IMR-90 (cell line): ENCODE measurements around the gene MECP2. TPM values are rescaled to one million over a fixed set of nuclear protein-coding genes. Genes with fewer than 3 reads are reported as not detected.

Source experiments
- ATAC-seq: fragments of 200-7000 bp; cut with Tn5 transposase; 2 replicates; pipeline ENCODE4 v1.9.1; 2020; ENCODE audit warnings: low read depth, mild to moderate bottlenecking, moderate library complexity
- BruUV-seq: library from RNA; stranded (reverse); fragments of 400-500 nt; replicated peaks from 2 replicates; lab custom pipeline; 2021; lab: Mats Ljungman, UMichigan
- CTCF ChIA-PET: fragments of 300-600 bp; formaldehyde crosslinking; extraction: SDS; loops from one replicate; lab custom pipeline; 2021; ENCODE audit warnings: antibody characterized with exemption; lab: Yijun Ruan, JAX
- POLR2A ChIA-PET: fragments of 300-600 bp; sonication (Branson Sonifier 250); formaldehyde crosslinking; loops from one replicate; lab custom pipeline; 2022; ENCODE audit warnings: antibody characterized with exemption; ENCODE audit not compliant: unreplicated experiment; lab: Charles Lee
- DNase-seq: peaks from one replicate; pipeline ENCODE4 v3.0.0; 2013
- H2AFZ ChIP-seq: replicated peaks from 2 replicates; pipeline ENCODE3; 2013; ENCODE audit warnings: low read length, mild to moderate bottlenecking; ENCODE audit not compliant: poor library complexity
- H2AK5ac ChIP-seq: 2 replicates; pipeline ENCODE4 v1.6.1; 2013; ENCODE audit warnings: low read depth, low read length, inconsistent platforms
- H2AK9ac ChIP-seq: replicated peaks from 2 replicates; pipeline ENCODE3; 2013; ENCODE audit warnings: mild to moderate bottlenecking, low read depth, low read length, moderate library complexity; ENCODE audit not compliant: poor library complexity
- H2BK120ac ChIP-seq: 2 replicates; pipeline ENCODE4 v1.6.1; 2013; ENCODE audit warnings: low read depth, low read length, inconsistent platforms
- H2BK15ac ChIP-seq: 3 replicates; pipeline ENCODE4 v1.6.1; 2013; ENCODE audit warnings: low read depth, low read length, inconsistent platforms
- H2BK20ac ChIP-seq: 2 replicates; pipeline ENCODE4 v1.6.1; 2013; ENCODE audit warnings: low read depth, mild to moderate bottlenecking, inconsistent platforms, low read length, moderate library complexity
- H2BK5ac ChIP-seq: 2 replicates; pipeline ENCODE4 v1.6.1; 2013; ENCODE audit warnings: mild to moderate bottlenecking, low read depth, low read length, inconsistent platforms; ENCODE audit not compliant: poor library complexity, severe bottlenecking
- H3K14ac ChIP-seq: replicated peaks from 2 replicates; pipeline ENCODE4 v1.6.1; 2013; ENCODE audit warnings: low read depth, low read length, inconsistent platforms
- H3K18ac ChIP-seq: 2 replicates; pipeline ENCODE4 v1.6.1; 2013; ENCODE audit warnings: low read depth, low read length, control low read depth
- H3K23ac ChIP-seq: 2 replicates; pipeline ENCODE4 v1.6.1; 2013; ENCODE audit warnings: low read depth, low read length, inconsistent platforms
- H3K27ac ChIP-seq: 2 replicates; pipeline ENCODE4 v1.5.1; 2013; ENCODE audit warnings: mild to moderate bottlenecking, control low read depth, low read length; ENCODE audit not compliant: insufficient read depth
- H3K27me3 ChIP-seq: 2 replicates; pipeline ENCODE4 v1.6.1; 2013; ENCODE audit warnings: low read length; ENCODE audit not compliant: control insufficient read depth, insufficient read depth
- H3K36me3 ChIP-seq: 2 replicates; pipeline ENCODE4 v1.6.1; 2013; ENCODE audit warnings: low read length, mixed read lengths; ENCODE audit not compliant: control insufficient read depth, insufficient read depth
- H3K4ac ChIP-seq: 2 replicates; pipeline ENCODE4 v1.6.1; 2013; ENCODE audit warnings: low read depth, low read length, inconsistent platforms
- H3K4me1 ChIP-seq: 2 replicates; pipeline ENCODE4 v1.6.1; 2013; ENCODE audit warnings: low read length, mixed read lengths; ENCODE audit not compliant: control insufficient read depth, insufficient read depth
- H3K4me2 ChIP-seq: 2 replicates; pipeline ENCODE4 v1.6.1; 2013; ENCODE audit warnings: low read depth, mild to moderate bottlenecking, control low read depth, low read length, moderate library complexity
- H3K4me3 ChIP-seq: 2 replicates; pipeline ENCODE4 v1.5.1; 2013; ENCODE audit warnings: low read depth, mild to moderate bottlenecking, control low read depth, low read length, moderate library complexity; ENCODE audit not compliant: insufficient read depth
- H3K56ac ChIP-seq: 2 replicates; pipeline ENCODE4 v1.6.1; 2013; ENCODE audit warnings: low read length, inconsistent platforms; ENCODE audit not compliant: insufficient read depth; ENCODE audit errors: extremely low read depth
- H3K79me1 ChIP-seq, 2 experiments: 2 replicates each; pipeline ENCODE4 v1.6.1; 2013; ENCODE audit warnings: low read length in 2 of 2, inconsistent platforms in 1 of 2, low read depth in 1 of 2
- H3K9ac ChIP-seq: 2 replicates; pipeline ENCODE4 v1.6.1; 2013; ENCODE audit warnings: low read depth, low read length, control low read depth
- H3K9me1 ChIP-seq: 2 replicates; pipeline ENCODE4 v1.6.1; 2013; ENCODE audit warnings: low read length, inconsistent platforms; ENCODE audit not compliant: insufficient read depth
- H3K9me3 ChIP-seq: 2 replicates; pipeline ENCODE4 v1.6.1; 2013; ENCODE audit warnings: low read length; ENCODE audit not compliant: control insufficient read depth, insufficient read depth
- H4K20me1 ChIP-seq: 2 replicates; pipeline ENCODE4 v1.6.1; 2013; ENCODE audit warnings: low read length, inconsistent platforms; ENCODE audit not compliant: insufficient read depth
- H4K5ac ChIP-seq: 2 replicates; pipeline ENCODE4 v1.6.1; 2013; ENCODE audit warnings: mild to moderate bottlenecking, low read depth, low read length, control low read depth
- H4K8ac ChIP-seq, 2 experiments: 2 replicates each; pipeline ENCODE4 v1.6.1; 2013; ENCODE audit warnings: low read depth in 2 of 2, low read length in 2 of 2, control low read depth in 1 of 2, inconsistent platforms in 1 of 2
- H4K91ac ChIP-seq: 2 replicates; pipeline ENCODE4 v1.6.1; 2013; ENCODE audit warnings: low read depth, low read length, inconsistent platforms; ENCODE audit not compliant: insufficient read depth
- FOS ChIP-seq: fragments of 150-350 bp; IDR thresholded peaks from 2 replicates; pipeline ENCODE4 v1.6.1; 2016; ENCODE audit warnings: low read depth, low read length
- NFE2L2 ChIP-seq: fragments of 150-350 bp; IDR thresholded peaks from 2 replicates; pipeline ENCODE4 v1.6.1; 2016; ENCODE audit warnings: low read depth, mild to moderate bottlenecking, low read length
- POLR2A ChIP-seq: IDR thresholded peaks from 2 replicates; pipeline ENCODE4 v1.6.1; 2012; ENCODE audit warnings: mild to moderate bottlenecking, low read depth, low read length
- RCOR1 ChIP-seq: IDR thresholded peaks from 2 replicates; pipeline ENCODE4 v1.6.1; 2012; ENCODE audit warnings: mild to moderate bottlenecking, low read length, improper control_type of control experiment; ENCODE audit not compliant: insufficient replicate concordance
- WGBS, 2 experiments: methylation state at CpG; one replicate each; pipeline versions ENCODE4 v1.1.5 to v1.1.7; 2013; ENCODE audit warnings: missing lambda C conversion rate in 2 of 2; ENCODE audit not compliant: insufficient read length in 1 of 2; ENCODE audit errors: extremely low coverage in 2 of 2; 5-methylcytosine and 5-hydroxymethylcytosine counted together
- dilution Hi-C: fragments of 300-500 bp; cut with HindIII; formaldehyde crosslinking; loops from one replicate; pipeline ENCODE4 v1.14.3; 2018; ENCODE audit warnings: low sequenced_read_pairs; ENCODE audit not compliant: unreplicated experiment
- in situ Hi-C: fragments of 300-500 bp; cut with MboI; formaldehyde crosslinking; loops from 3 replicates; pipeline ENCODE4 v1.14.3; 2019; ENCODE audit warnings: low sequenced_read_pairs, inconsistent platforms, mixed read lengths
- intact Hi-C: fragments of 100-400 bp; cut with micrococcal nuclease; formaldehyde crosslinking; loops from 2 replicates; pipeline ENCODE4 v1.10.0; 2022
- polyA plus RNA-seq, 3 experiments: library from polyadenylated mRNA; depleted of rRNA; stranded (reverse); fragments of >200 nt; gene quantifications; 2 replicates each; pipeline ENCODE4 v1.2.3, GENCODE V29; 2012; ENCODE audit warnings: low replicate concordance in 1 of 3
- total RNA-seq: library from RNA; depleted of rRNA; stranded (reverse); fragments of >200 nt; gene quantifications from 2 replicates; pipeline ENCODE4 v1.2.3, GENCODE V29; 2012
- TF ChIP-seq, protein P1 (sequence below): conservative IDR thresholded peaks from 2 replicates; pipeline ENCODE4 v1.5.1; 2012; ENCODE audit warnings: mild to moderate bottlenecking, low read depth, low read length, improper control_type of control experiment

The MECP2 gene
- total and polyA plus RNA-seq, 2 of the 4 experiments (the other 2 are of a cell fraction): 8.4 to 10.1 TPM

DNA sequence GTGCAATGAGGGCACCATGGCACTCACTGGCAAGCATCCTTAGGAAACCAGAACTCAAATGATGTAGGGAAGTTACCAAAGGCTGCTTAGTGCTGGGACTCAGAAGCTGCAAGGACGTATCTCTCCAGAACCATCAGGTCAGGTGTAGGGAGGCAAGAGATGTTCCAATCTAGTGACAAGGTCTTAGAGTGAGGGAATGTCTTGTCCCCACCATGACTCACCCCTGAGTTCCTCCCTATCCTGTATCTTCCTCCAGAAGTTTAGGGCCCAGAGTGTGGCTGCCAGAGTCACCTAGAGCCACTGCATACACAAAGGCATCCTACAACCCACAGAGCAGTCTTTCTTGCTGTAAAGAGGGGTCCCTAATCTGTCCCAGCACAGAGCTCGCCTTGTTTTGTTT, 63.7 kb downstream of the MECP2 start:
- dilution Hi-C loops: no loop called here
- no TSS peak for BruUV-seq
- Histone ChIP-seq H3K9me1 (peaks cover 10% of the 10 kb centered on the region; the same call in 1 of the 2 replicates), H3K56ac (no peak overlapping the region), H2AFZ (no peak overlapping the region), H3K9me3 (no peaks in the 10 kb centered on the region), H2BK120ac (no peak overlapping the region), H2AK9ac (no peak overlapping the region), H2AK5ac (no peak overlapping the region), H2BK5ac (no peak overlapping the region), H3K14ac (no peak overlapping the region), H4K8ac (no peak overlapping the region), H3K4me3 (no peak overlapping the region), H3K18ac (no peak overlapping the region), H4K20me1 (peaks cover 26% of the 10 kb centered on the region), H3K36me3 (peaks cover 12% of the 10 kb centered on the region), H2BK15ac (no peak overlapping the region), H3K9ac (no peak overlapping the region), H3K27ac (no peak overlapping the region), H2BK20ac (no peak overlapping the region), H4K5ac (no peak overlapping the region), H3K4ac (no peak overlapping the region), H3K23ac (no peak overlapping the region), H4K91ac (no peak overlapping the region), H3K4me1 (peaks cover 3% of the 10 kb centered on the region), H3K79me1 (peaks cover 16 to 43% of the 10 kb centered on the region in 2 experiments; a peak in 3 of 4 replicates), H3K27me3 (no peaks in the 10 kb centered on the region), H3K4me2 (no peak overlapping the region)
- ChIA-PET CTCF (no interaction called here), POLR2A (no interaction called here)
- no CpG with 5 or more reads among the region's 2 CpGs for WGBS, 2 experiments
- no peak for DNase-seq
- intact Hi-C loops: no loop called here
- TF ChIP-seq NFE2L2 (no peak), FOS (no peak), POLR2A (no peak), RCOR1 (no peak)
- TF ChIP-seq, protein P1, sequence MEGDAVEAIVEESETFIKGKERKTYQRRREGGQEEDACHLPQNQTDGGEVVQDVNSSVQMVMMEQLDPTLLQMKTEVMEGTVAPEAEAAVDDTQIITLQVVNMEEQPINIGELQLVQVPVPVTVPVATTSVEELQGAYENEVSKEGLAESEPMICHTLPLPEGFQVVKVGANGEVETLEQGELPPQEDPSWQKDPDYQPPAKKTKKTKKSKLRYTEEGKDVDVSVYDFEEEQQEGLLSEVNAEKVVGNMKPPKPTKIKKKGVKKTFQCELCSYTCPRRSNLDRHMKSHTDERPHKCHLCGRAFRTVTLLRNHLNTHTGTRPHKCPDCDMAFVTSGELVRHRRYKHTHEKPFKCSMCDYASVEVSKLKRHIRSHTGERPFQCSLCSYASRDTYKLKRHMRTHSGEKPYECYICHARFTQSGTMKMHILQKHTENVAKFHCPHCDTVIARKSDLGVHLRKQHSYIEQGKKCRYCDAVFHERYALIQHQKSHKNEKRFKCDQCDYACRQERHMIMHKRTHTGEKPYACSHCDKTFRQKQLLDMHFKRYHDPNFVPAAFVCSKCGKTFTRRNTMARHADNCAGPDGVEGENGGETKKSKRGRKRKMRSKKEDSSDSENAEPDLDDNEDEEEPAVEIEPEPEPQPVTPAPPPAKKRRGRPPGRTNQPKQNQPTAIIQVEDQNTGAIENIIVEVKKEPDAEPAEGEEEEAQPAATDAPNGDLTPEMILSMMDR: no peak
- ATAC-seq: no peak
- in situ Hi-C loops: no loop called here
